ENCODE results near the gene EVA1A.

The EVA1A gene

DNA sequence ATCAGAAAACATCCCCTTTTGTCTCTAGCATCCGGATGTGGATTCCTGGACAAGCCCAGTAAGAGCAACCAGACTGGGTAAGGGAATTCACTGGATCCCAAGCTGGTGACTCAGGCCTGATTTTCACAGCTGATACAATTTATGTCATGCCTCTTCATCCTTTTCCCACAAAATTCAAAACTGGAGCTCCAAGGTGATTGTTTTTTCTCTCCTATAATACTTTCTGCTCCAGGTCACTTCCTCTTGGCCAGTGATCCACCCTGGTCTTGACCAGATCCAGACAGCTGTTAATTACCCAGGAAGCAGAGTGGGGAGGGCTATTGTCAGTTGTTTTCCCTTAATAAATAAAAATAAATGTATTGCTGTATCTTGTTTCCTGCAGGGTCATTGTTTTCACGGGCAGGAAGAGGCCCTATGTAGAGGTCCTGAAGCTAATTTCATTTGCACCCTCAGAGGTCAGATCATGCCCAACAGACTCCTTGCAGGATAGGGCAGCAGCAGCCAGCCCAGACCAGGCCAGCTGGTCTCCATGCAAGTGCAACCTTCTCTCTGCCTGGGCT lies 57.6 kb downstream of the EVA1A start (continued):
- TF ChIP-seq, protein P1, sequence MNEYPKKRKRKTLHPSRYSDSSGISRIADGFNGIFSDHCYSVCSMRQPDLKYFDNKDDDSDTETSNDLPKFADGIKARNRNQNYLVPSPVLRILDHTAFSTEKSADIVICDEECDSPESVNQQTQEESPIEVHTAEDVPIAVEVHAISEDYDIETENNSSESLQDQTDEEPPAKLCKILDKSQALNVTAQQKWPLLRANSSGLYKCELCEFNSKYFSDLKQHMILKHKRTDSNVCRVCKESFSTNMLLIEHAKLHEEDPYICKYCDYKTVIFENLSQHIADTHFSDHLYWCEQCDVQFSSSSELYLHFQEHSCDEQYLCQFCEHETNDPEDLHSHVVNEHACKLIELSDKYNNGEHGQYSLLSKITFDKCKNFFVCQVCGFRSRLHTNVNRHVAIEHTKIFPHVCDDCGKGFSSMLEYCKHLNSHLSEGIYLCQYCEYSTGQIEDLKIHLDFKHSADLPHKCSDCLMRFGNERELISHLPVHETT (tag by site-specific recombination; IDR thresholded peaks at IDR 0.05): no peak
- TF ChIP-seq WT1 (tag by site-specific recombination; IDR thresholded peaks at IDR 0.05): no peak
- TF ChIP-seq BCL6B (tag by site-specific recombination; IDR thresholded peaks at IDR 0.05): no peak
- no peak for TF ChIP-seq ZNF707 (tag by site-specific recombination; IDR thresholded peaks at IDR 0.05)
- no peak for TF ChIP-seq ZIC2 (tag by site-specific recombination; IDR thresholded peaks at IDR 0.05)

GRCh38 chr2:75500633-75501032 lies 60.1 kb downstream of the EVA1A start:
- no peaks in the 10 kb centered on the region for H3K36me3 ChIP-seq (ENCODE audit: control insufficient read depth in 2 of 2, insufficient read depth in 1 of 2, low read length in 2 of 2)
- no peaks in the 10 kb centered on the region for H3K4me1 ChIP-seq (ENCODE audit: control insufficient read depth, insufficient read depth, low read length)
- H3K27ac ChIP-seq (ENCODE audit: extremely low read depth, low read depth, low read length): no peak overlapping the region
- H3K9me3 ChIP-seq (ENCODE audit: control insufficient read depth, insufficient read depth, low read depth, low read length): no peaks in the 10 kb centered on the region
- CTCF ChIA-PET: no interaction called here
- no peak overlapping the region for H3K4me3 ChIP-seq (ENCODE audit: low read depth, low read length)
- POLR2A ChIA-PET: no interaction called here
- TF ChIP-seq ZNF19 (tag by site-specific recombination; IDR thresholded peaks at IDR 0.05; ENCODE audit: low read depth) (no peak), ZNF354C (tag by site-specific recombination; IDR thresholded peaks at IDR 0.05; ENCODE audit: borderline replicate concordance, low read depth) (no peak), ZNF121 (tag by site-specific recombination; IDR thresholded peaks at IDR 0.05) (no peak), ZNF555 (tag by site-specific recombination; conservative IDR thresholded peaks at IDR 0.05) (no peak), ZNF280C (tag by site-specific recombination; IDR thresholded peaks at IDR 0.05) (no peak), EGR2 (tag by site-specific recombination; IDR thresholded peaks at IDR 0.05; ENCODE audit: low read depth) (no peak), TSHZ1 (tag by site-specific recombination; IDR thresholded peaks at IDR 0.05; ENCODE audit: borderline replicate concordance) (no peak), ZNF416 (tag by site-specific recombination; IDR thresholded peaks at IDR 0.05) (no peak), GLIS2 (tag by site-specific recombination; IDR thresholded peaks at IDR 0.05) (no peak), PRDM10 (tag by site-specific recombination; IDR thresholded peaks at IDR 0.05) (no peak), ZNF48 (tag by site-specific recombination; IDR thresholded peaks at IDR 0.05) (no peak), ZNF211 (tag by site-specific recombination; IDR thresholded peaks at IDR 0.05; ENCODE audit: low read depth) (no peak), ZNF585B (tag by site-specific recombination; IDR thresholded peaks at IDR 0.05) (no peak), ZNF488 (tag by site-specific recombination; IDR thresholded peaks at IDR 0.05) (no peak), ZNF202 (tag by site-specific recombination; IDR thresholded peaks at IDR 0.05; ENCODE audit: borderline replicate concordance) (no peak), KLF10 (tag by site-specific recombination; IDR thresholded peaks at IDR 0.05) (no peak), ZFP37 (tag by site-specific recombination; IDR thresholded peaks at IDR 0.05) (no peak), ZNF514 (tag by site-specific recombination; IDR thresholded peaks at IDR 0.05) (no peak)
